Astrocyte of the spinal cord (primary cell): Measurements from ENCODE around the gene SMYD3.

Source experiments
- DNase-seq: peaks from one replicate; pipeline ENCODE4 v3.0.0; 2011; ENCODE audit warnings: low read depth, low spot score
- H3K4me3 ChIP-seq: 2 replicates; pipeline ENCODE4 v1.5.1; 2011; ENCODE audit warnings: low read depth, mild to moderate bottlenecking, low read length, moderate library complexity
- CTCF ChIP-seq: IDR thresholded peaks from 2 replicates; pipeline ENCODE4 v1.5.1; 2012; ENCODE audit warnings: low read depth, mild to moderate bottlenecking, low read length, inconsistent platforms
- in situ Hi-C: cut with HindIII; loops from 2 replicates; pipeline ENCODE4 v1.10.0; 2017; ENCODE audit warnings: low sequenced_read_pairs

SMYD3 gene

GRCh38 chr1:246182149-246182851 is 324.8 kb downstream of the SMYD3 start:
- H3K4me3 ChIP-seq = no peak overlapping the region
- no peak for TF ChIP-seq CTCF
- DNase-seq = no peak
- in situ Hi-C loops = no loop called here

- in situ Hi-C loops = no loop called here
- no peak for TF ChIP-seq CTCF
- no peak overlapping the region for H3K4me3 ChIP-seq
- no peak for DNase-seq
Measured at GRCh38 chr1:246181241-246181640, 325.8 kb downstream of the SMYD3 start.

GRCh38 chr1:246179401-246179800 is 327.7 kb downstream of the SMYD3 start:
- in situ Hi-C loops = no loop called here
- no peak for TF ChIP-seq CTCF
- no peak overlapping the region for H3K4me3 ChIP-seq
- DNase-seq = no peak

- no peak for TF ChIP-seq CTCF
- in situ Hi-C loops = no loop called here
- DNase-seq = no peak
- no peak overlapping the region for H3K4me3 ChIP-seq
Measured at GRCh38 chr1:246178717-246179311, 328.3 kb downstream of the SMYD3 start.

GRCh38 chr1:246176126-246177024 is 330.7 kb downstream of the SMYD3 start:
- DNase-seq = no peak
- in situ Hi-C loops = no loop called here
- no peak for TF ChIP-seq CTCF
- H3K4me3 ChIP-seq = no peak overlapping the region

GRCh38 chr1:246170574-246171261 is 336.4 kb downstream of the SMYD3 start:
- DNase-seq = no peak
- no peak for TF ChIP-seq CTCF
- in situ Hi-C loops = no loop called here

More at GRCh38 chr1:246170574-246171261, 336.4 kb downstream of the SMYD3 start:
- no peak overlapping the region for H3K4me3 ChIP-seq
